ENCODE measurements around the gene GPC5. TPM values are rescaled to one million over a fixed set of nuclear protein-coding genes. Genes with fewer than 3 reads are reported as not detected.

The GPC5 gene
- total and polyA plus RNA-seq, 9 of the 15 experiments (the other 6 are each of a cell fraction or from before 2014, with no cell fraction given) = 0.18 to 0.27 TPM; not detected in 7

- peak; percentile 36; the same call in 1 of the 2 replicates for TF ChIP-seq REST (IDR thresholded peaks at IDR 0.05; ENCODE audit: borderline replicate concordance)
- TF ChIP-seq REST (CRISPR knock-in tag; IDR thresholded peaks at IDR 0.05; ENCODE audit: low read depth) = no peak
- TF ChIP-seq BCLAF1 (IDR thresholded peaks at IDR 0.05; ENCODE audit: borderline replicate concordance in 1 of 2, control insufficient read depth in 1 of 2, low read depth in 2 of 2, low read length in 1 of 2) = no peak
- TF ChIP-seq NEUROD1 (IDR thresholded peaks at IDR 0.05; ENCODE audit: borderline replicate concordance, low read depth, low read length, partially characterized antibody) = no peak
- TF ChIP-seq CEBPG (CRISPR knock-in tag; IDR thresholded peaks at IDR 0.05) = no peak
- no peak for TF ChIP-seq CEBPG (tag; conservative IDR thresholded peaks at IDR 0.05 in 1 of 2, IDR thresholded peaks at IDR 0.05 in 1 of 2)
These were observed 178.2 kb downstream of the GPC5 start (continued) for GRCh38 chr13:91576590-91576989.
